Measurements from ENCODE around the gene RHBDF2. TPM values are rescaled to one million over a fixed set of nuclear protein-coding genes. Genes with fewer than 3 reads are reported as not detected.

Gene RHBDF2
- total RNA-seq, 1 experiment from 2014 or later = 19.7 TPM

DNA sequence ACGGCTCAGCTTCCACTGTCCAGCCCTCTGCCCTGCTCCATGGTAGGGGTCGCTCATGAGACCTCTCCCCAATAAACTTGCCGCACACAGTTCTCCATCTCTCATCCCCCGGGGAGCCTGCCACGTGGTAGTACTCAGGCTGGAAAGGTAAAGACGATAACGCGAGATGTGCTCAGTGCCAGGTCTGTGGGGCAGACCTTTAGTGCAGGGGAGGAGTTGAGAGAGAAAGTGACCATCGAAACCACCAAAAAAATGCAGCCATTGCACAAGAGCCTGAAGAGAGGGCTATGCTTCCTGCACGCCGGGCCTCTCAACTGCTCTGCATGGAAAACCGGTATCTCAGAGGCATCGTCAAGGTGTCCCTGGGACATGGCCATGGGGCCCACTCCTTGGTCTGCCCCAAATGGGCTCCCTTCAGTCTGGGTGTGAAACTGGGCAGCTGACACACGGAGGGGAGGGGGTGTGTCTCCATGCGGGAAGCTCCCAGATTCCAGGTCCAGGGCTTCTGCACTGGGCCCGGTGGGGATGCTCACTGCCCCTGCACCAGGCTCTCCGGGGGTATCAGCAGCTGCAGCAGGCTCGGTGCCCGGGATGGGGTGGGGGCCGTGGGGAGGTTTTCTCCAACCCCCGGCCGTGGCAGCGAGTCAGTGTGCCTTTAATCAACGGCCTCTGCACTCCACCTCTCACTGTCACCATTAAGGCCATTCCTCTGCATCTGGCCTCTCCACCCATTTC is 38.5 kb downstream of the RHBDF2 start:
- no peak overlapping the region for H2BK120ac ChIP-seq (ENCODE audit: low read depth, low read length, poor library complexity, severe bottlenecking)
- no peak overlapping the region for H2BK12ac ChIP-seq (ENCODE audit: insufficient read length, low read depth, low read length)
- H2BK5ac ChIP-seq (ENCODE audit: insufficient read length, low read length) = no peak overlapping the region
- no peak overlapping the region for H4K8ac ChIP-seq (replicated peaks; ENCODE audit: insufficient read length, low read depth, low read length)
- Mint-ChIP-seq H3K27me3 (ENCODE audit: low read depth) (peaks cover 19% of the 10 kb centered on the region), H3K36me3 (ENCODE audit: insufficient read depth in 1 of 3, low read depth in 3 of 3) (no peaks in the 10 kb centered on the region), H3K4me1 (peaks cover 13 to 32% of the 10 kb centered on the region in 2 experiments), H3K9me3 (no peaks in the 10 kb centered on the region), H3K4me3 (no peak overlapping the region), H3K27ac (no peak overlapping the region)
- H2AFZ ChIP-seq (ENCODE audit: low read length) = no peak overlapping the region
- H3K23me2 ChIP-seq (ENCODE audit: insufficient read length, low read depth, low read length, poor library complexity, severe bottlenecking) = no peaks in the 10 kb centered on the region
- H4K5ac ChIP-seq (ENCODE audit: insufficient read length, low read depth, low read length) = no peak overlapping the region
- WGBS (ENCODE audit: extremely low coverage, insufficient read length, low lambda C conversion rate) = no CpG with 5 or more reads among the region's 24 CpGs
- H3K56ac ChIP-seq (ENCODE audit: insufficient read length, low read depth, low read length) = no peak overlapping the region
- H3K9ac ChIP-seq (ENCODE audit: extremely low read depth, insufficient read length, low read length) = no peak overlapping the region
- H4K20me1 ChIP-seq (ENCODE audit: control insufficient read depth, insufficient read depth, insufficient read length) = no peaks in the 10 kb centered on the region
- H4K91ac ChIP-seq (ENCODE audit: insufficient read length, low read depth, low read length) = no peak overlapping the region
- H3T11ph ChIP-seq (ENCODE audit: low read length) = no peak overlapping the region
- H3K4ac ChIP-seq (ENCODE audit: low read depth, low read length) = no peak overlapping the region
- no peak overlapping the region for H2AK5ac ChIP-seq (ENCODE audit: insufficient read length, low read length)
- no peak for DNase-seq
- TF ChIP-seq CTCF (conservative IDR thresholded peaks at IDR 0.05) = no peak
- H3K9me3 ChIP-seq (ENCODE audit: control insufficient read depth, low read depth, low read length) = no peaks in the 10 kb centered on the region
- H3K18ac ChIP-seq (ENCODE audit: insufficient read length, low read depth, low read length) = no peak overlapping the region
- no peak overlapping the region for H3K4me2 ChIP-seq (ENCODE audit: insufficient read depth, insufficient read length, low read length)
- H2BK20ac ChIP-seq (ENCODE audit: low read depth, low read length, poor library complexity, severe bottlenecking) = no peak overlapping the region
- H3K14ac ChIP-seq (ENCODE audit: insufficient read depth, low read length) = no peak overlapping the region
- H3K79me2 ChIP-seq (ENCODE audit: insufficient read depth, low read length) = no peaks in the 10 kb centered on the region
- no peaks in the 10 kb centered on the region for H3K4me1 ChIP-seq (ENCODE audit: insufficient read depth, low read length)
- no peaks in the 10 kb centered on the region for H3K79me1 ChIP-seq (ENCODE audit: insufficient read depth, low read depth, low read length, poor library complexity, severe bottlenecking)
- H3K23ac ChIP-seq (ENCODE audit: insufficient read length, low read depth, low read length) = no peak overlapping the region
- no peak overlapping the region for H3K27ac ChIP-seq (ENCODE audit: insufficient read length, low read depth, low read length)
- no peaks in the 10 kb centered on the region for H3K27me3 ChIP-seq (ENCODE audit: insufficient read depth, low read length)
- H2BK15ac ChIP-seq (ENCODE audit: low read depth, low read length) = no peak overlapping the region

All from H9 (cell line).